ENCODE results near the gene SCYGR4. TPM values are rescaled to one million over a fixed set of nuclear protein-coding genes. Genes with fewer than 3 reads are reported as not detected.
"Not testable (repeated sequence)": the region's sequence is repeated elsewhere in the genome, so short reads cannot be mapped to it uniquely, and the experiment has no call there.

Gene SCYGR4
- total RNA-seq, 1 donor from 2014 or later = not detected

- no peak for DNase-seq (ENCODE audit: extremely low read depth, low read depth, low spot score)
Observed at GRCh38 chr2:227665189-227665940, 48.1 kb downstream of the SCYGR4 start.

- not testable (repeated sequence) for DNase-seq (ENCODE audit: extremely low read depth, low read depth, low spot score)
Observed at GRCh38 chr2:227666631-227667170, 49.4 kb downstream of the SCYGR4 start, which contains the start of gene SCYGR5. TSS of gene SCYGR5 (plus strand) at chr2:227666804. CDS start at chr2:227666804, 0 bp downstream.

Other genes starting within 250 kb of the SCYGR4 start
- gene TM4SF20, start 238.2 kb upstream of the SCYGR4 start, total RNA-seq = not detected in 2 replicates
- gene SCYGR1, start 229.5 kb upstream of the SCYGR4 start, total RNA-seq = not detected in 2 replicates
- gene AGFG1, start 145.3 kb upstream of the SCYGR4 start, total RNA-seq = 62.4 and 68.7 TPM in 2 replicates
- not detected in 2 replicates for gene SCYGR2, start 18.6 kb upstream of the SCYGR4 start, total RNA-seq
- gene SCYGR3, start 2.7 kb upstream of the SCYGR4 start, total RNA-seq = not detected in 2 replicates
- gene SCYGR5, start 49.3 kb downstream of the SCYGR4 start, total RNA-seq = not detected in 2 replicates
- gene SLC19A3, start 100.5 kb downstream of the SCYGR4 start, total RNA-seq = not detected in 2 replicates
- not detected in 2 replicates for gene SCYGR6, start 107.3 kb downstream of the SCYGR4 start, total RNA-seq
- not detected in 2 replicates for gene SCYGR7, start 110.8 kb downstream of the SCYGR4 start, total RNA-seq
- gene SCYGR8, start 128.4 kb downstream of the SCYGR4 start, total RNA-seq = not detected in 2 replicates
- gene CCL20, start 196.3 kb downstream of the SCYGR4 start, total RNA-seq = 2.6 and 6.0 TPM in 2 replicates